ENCODE measurements around the gene STK40. TPM values are rescaled to one million over a fixed set of nuclear protein-coding genes. Genes with fewer than 3 reads are reported as not detected.

Gene STK40
- total and polyA plus RNA-seq, 9 of the 15 experiments (the other 6 are each of a cell fraction or from before 2014, with no cell fraction given) = 0.69 to 94.3 (median 39.1) TPM

GRCh38 chr1:36421649-36422048 is 35.9 kb upstream of the STK40 start:
- 34% methylated on average over 7 of the region's 7 CpGs for WGBS (ENCODE audit: insufficient coverage, low coverage, missing lambda C conversion rate)
- TF ChIP-seq C11orf30 (IDR thresholded peaks at IDR 0.05; ENCODE audit: low read depth) (peak; percentile 36; the same call in 1 of the 2 replicates), TAF15 (IDR thresholded peaks at IDR 0.05; ENCODE audit: low read depth, low read length) (no peak), MAFF (IDR thresholded peaks at IDR 0.05; ENCODE audit: low read length) (peak; percentile 54; the same call in 1 of the 2 replicates), ELF2 (CRISPR knock-in tag; IDR thresholded peaks at IDR 0.05) (no peak), MAFK (IDR thresholded peaks at IDR 0.05; ENCODE audit: low read length) (peak; percentile 47), ZNF316 (IDR thresholded peaks at IDR 0.05) (peak; percentile 53), KLF16 (IDR thresholded peaks at IDR 0.05) (no peak), MAFG (tag; conservative IDR thresholded peaks at IDR 0.05) (0 out of 2 replicates have a peak, but pooled peaks have one; percentile 10)
- TF ChIP-seq, protein P1, sequence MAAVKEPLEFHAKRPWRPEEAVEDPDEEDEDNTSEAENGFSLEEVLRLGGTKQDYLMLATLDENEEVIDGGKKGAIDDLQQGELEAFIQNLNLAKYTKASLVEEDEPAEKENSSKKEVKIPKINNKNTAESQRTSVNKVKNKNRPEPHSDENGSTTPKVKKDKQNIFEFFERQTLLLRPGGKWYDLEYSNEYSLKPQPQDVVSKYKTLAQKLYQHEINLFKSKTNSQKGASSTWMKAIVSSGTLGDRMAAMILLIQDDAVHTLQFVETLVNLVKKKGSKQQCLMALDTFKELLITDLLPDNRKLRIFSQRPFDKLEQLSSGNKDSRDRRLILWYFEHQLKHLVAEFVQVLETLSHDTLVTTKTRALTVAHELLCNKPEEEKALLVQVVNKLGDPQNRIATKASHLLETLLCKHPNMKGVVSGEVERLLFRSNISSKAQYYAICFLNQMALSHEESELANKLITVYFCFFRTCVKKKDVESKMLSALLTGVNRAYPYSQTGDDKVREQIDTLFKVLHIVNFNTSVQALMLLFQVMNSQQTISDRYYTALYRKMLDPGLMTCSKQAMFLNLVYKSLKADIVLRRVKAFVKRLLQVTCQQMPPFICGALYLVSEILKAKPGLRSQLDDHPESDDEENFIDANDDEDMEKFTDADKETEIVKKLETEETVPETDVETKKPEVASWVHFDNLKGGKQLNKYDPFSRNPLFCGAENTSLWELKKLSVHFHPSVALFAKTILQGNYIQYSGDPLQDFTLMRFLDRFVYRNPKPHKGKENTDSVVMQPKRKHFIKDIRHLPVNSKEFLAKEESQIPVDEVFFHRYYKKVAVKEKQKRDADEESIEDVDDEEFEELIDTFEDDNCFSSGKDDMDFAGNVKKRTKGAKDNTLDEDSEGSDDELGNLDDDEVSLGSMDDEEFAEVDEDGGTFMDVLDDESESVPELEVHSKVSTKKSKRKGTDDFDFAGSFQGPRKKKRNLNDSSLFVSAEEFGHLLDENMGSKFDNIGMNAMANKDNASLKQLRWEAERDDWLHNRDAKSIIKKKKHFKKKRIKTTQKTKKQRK (IDR thresholded peaks at IDR 0.05; ENCODE audit: borderline replicate concordance, low read depth, low read length) = 0 out of 2 replicates have a peak, but pooled peaks have one; percentile 3
- TF ChIP-seq, protein P2, sequence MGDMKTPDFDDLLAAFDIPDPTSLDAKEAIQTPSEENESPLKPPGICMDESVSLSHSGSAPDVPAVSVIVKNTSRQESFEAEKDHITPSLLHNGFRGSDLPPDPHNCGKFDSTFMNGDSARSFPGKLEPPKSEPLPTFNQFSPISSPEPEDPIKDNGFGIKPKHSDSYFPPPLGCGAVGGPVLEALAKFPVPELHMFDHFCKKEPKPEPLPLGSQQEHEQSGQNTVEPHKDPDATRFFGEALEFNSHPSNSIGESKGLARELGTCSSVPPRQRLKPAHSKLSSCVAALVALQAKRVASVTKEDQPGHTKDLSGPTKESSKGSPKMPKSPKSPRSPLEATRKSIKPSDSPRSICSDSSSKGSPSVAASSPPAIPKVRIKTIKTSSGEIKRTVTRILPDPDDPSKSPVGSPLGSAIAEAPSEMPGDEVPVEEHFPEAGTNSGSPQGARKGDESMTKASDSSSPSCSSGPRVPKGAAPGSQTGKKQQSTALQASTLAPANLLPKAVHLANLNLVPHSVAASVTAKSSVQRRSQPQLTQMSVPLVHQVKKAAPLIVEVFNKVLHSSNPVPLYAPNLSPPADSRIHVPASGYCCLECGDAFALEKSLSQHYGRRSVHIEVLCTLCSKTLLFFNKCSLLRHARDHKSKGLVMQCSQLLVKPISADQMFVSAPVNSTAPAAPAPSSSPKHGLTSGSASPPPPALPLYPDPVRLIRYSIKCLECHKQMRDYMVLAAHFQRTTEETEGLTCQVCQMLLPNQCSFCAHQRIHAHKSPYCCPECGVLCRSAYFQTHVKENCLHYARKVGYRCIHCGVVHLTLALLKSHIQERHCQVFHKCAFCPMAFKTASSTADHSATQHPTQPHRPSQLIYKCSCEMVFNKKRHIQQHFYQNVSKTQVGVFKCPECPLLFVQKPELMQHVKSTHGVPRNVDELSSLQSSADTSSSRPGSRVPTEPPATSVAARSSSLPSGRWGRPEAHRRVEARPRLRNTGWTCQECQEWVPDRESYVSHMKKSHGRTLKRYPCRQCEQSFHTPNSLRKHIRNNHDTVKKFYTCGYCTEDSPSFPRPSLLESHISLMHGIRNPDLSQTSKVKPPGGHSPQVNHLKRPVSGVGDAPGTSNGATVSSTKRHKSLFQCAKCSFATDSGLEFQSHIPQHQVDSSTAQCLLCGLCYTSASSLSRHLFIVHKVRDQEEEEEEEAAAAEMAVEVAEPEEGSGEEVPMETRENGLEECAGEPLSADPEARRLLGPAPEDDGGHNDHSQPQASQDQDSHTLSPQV (IDR thresholded peaks at IDR 0.05) = no peak
- Histone ChIP-seq H3K9ac (ENCODE audit: insufficient read depth in 1 of 2, low read depth in 2 of 2, low read length in 2 of 2) (no peak overlapping the region; a peak in 1 of 4 replicates), H3K9me1 (ENCODE audit: control insufficient read depth, insufficient read depth, low read length) (no peaks in the 10 kb centered on the region), H3K36me3 (ENCODE audit: control insufficient read depth, insufficient read depth, low read length) (no peaks in the 10 kb centered on the region), H4K20me1 (replicated peaks; ENCODE audit: control insufficient read depth, insufficient read depth, low read length) (no peaks in the 10 kb centered on the region), H3K27me3 (ENCODE audit: control insufficient read depth in 2 of 2, insufficient read depth in 2 of 2, low read length in 2 of 2) (no peaks in the 10 kb centered on the region), H3K4me3 (no peak overlapping the region), H3K4me2 (ENCODE audit: insufficient read depth, low read length) (no peak overlapping the region), H2AFZ (ENCODE audit: low read depth, low read length) (peak overlapping the region; percentile 58), H3K9me3 (replicated peaks; ENCODE audit: control insufficient read depth, insufficient read depth, low read depth, low read length) (no peaks in the 10 kb centered on the region), H3K4me1 (replicated peaks in 1 of 2; ENCODE audit: control insufficient read depth in 2 of 2, insufficient read depth in 2 of 2, low read length in 2 of 2) (peaks cover 0 to 3% of the 10 kb centered on the region in 2 experiments; a peak in 2 of 5 replicates), H3K79me2 (ENCODE audit: control insufficient read depth, insufficient read depth, low read length) (no peaks in the 10 kb centered on the region), H3K27ac (ENCODE audit: extremely low read depth, low read depth, low read length) (no peak overlapping the region)
- intact Hi-C loops (cut with micrococcal nuclease) (loop anchor here (2.0 to 10.0 kb wide), 4 partner anchors 53 to 321 kb away; no protein-coding TSS in a partner anchor), in situ Hi-C loops (cut with MboI) (loop anchor here (5.0 kb wide), 2 partner anchors 74 to 319 kb away; no protein-coding TSS in a partner anchor)
- CTCF ChIA-PET (ENCODE audit: low intra/inter-chr PET ratio) = interaction anchor here (0.9 to 3.0 kb wide), 5 partner anchors 79 to 322 kb away, joined by 4 to 27 read pairs (median 7); partner anchors contain the start of gene TRAPPC3
- ATAC-seq (no peak), DNase-seq (ENCODE audit: extremely low read depth in 1 of 4, low spot score in 3 of 4) (no peak), FAIRE-seq (no peak)
- POLR2A ChIA-PET = interaction anchor here (0.5 to 1.1 kb wide), 8 partner anchors 22 to 272 kb away, joined by 3 to 5 read pairs (median 3); partner anchors contain the start of genes MAP7D1, MRPS15 and TRAPPC3
- BruUV-seq (replicated peaks) = no TSS peak
